NB4 (cell line): ENCODE results near the gene MPDZ.

Experiments
- CTCF ChIP-seq: IDR thresholded peaks from one replicate; pipeline ENCODE4 v1.5.1; 2012; ENCODE audit warnings: low read depth, low read length
- MYC ChIP-seq: IDR thresholded peaks from 2 replicates; pipeline ENCODE4 v1.6.1; 2011; ENCODE audit warnings: low read depth, low read length
- POLR2A ChIP-seq: IDR thresholded peaks from 2 replicates; pipeline ENCODE4 v1.6.1; 2011; ENCODE audit warnings: mild to moderate bottlenecking; ENCODE audit not compliant: insufficient read length; ENCODE audit errors: extremely low read depth

GRCh38 chr9:13107008-13107407 lies 172.5 kb downstream of the MPDZ start:
- TF ChIP-seq CTCF (no peak), POLR2A (no peak), MYC (no peak)
